GM21619 (cell line): ENCODE measurements around the gene RSBN1.
"Not testable (repeated sequence)": the region's sequence is repeated elsewhere in the genome, so short reads cannot be mapped to it uniquely, and the experiment has no call there.

Source experiments
- ATAC-seq: cut with Tn5 transposase; IDR thresholded peaks from one replicate; pipeline ENCODE4 v1.9.1; 2021; ENCODE audit not compliant: unreplicated experiment

The RSBN1 gene

DNA sequence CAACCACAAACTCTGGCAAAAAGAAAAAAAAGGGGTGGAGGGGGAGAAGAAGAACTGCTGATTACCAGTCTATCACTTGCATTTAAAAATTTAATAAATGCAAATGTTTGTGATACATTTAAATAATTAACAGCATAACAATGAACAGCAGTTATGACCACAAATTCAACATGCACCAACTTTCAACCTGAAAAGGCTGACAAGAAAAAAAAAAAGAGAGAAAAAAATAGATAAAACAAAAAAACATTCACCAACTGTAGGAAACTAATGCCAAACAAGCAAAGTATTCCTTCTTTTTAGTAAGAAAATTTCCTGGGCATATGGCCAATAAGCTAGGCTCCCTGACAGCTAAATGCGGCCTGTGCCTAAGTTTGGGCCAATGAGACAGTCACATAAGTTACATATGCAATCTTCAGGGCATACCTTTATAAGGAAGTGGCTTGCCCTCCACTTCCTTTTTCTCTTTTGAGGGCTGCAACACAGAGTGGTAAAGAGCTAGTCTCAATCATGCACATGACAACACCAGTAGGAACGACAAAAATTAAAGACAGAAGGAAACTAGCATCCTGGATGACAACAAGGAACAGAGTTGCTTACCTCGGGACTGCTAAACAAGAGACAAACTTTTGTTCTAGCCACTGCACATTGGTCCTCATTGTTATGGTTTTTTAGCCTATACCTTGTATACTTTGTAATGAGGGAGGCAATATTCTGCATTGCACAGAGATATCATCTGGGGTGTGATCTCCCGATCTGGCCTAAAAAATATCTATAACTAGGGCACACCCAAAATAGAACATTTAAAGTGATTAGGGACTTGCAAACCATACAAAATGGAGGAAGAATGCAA is 28.8 kb downstream of the RSBN1 start:
- ATAC-seq, result peak; percentile 86

DNA sequence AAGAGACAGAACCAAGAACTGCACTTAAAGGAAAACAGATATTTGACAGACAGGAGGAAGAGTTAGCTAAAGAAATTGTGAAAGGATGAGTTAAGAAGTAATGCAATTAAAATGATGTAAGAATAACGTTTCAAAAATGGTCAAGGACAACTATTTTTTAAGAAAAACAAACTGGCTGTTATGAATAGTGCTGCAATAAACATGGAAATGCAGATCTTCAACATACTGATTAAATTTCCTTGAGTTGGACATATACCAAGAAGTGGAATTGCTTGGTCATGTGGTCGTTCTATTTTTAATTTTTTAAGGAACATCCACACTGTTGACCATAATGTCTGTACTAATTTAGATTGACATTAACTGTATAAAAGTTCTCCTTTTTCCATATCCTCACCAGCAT is 29.9 kb downstream of the RSBN1 start:
- ATAC-seq, result no peak

DNA sequence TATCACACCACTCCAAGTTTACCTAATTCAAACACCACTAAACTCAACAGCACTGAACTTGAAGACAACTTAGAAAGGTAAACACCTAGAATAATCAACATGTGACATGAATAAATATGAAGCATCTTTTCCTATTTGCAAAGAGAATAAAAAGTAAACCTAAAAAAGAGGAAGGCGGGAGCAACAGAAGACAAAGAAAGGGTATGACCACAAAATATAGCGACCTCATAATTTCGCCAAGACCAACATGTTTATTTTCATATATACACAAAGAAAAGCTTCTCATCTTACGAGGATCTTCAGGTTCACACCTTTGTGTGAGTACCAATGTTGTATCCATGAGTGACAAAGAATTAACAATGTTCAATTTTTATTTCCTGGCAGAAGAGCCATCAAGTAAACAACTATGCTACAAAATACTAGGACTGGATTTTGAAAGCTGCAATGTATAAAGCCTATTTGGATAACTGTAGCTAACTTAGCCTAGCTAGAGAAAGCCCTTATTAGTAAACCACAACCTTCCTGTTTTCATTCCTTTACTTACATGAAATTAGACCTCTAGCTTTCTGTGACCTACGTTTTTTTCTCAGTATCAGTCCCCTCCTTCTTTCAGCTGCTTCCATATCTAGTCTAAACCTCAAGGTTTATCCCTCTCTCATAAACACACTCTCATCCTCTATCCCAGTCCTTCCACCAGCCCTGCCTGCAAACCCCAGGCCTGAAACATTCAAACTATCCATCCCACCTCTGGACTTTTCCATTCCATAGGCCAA is 31.7 kb downstream of the RSBN1 start:
- peak; percentile 48 for ATAC-seq

- no peak for ATAC-seq
Observed at GRCh38 chr1:113779542-113779941, 32.7 kb downstream of the RSBN1 start.

- no peak for ATAC-seq
Observed at GRCh38 chr1:113777561-113777960, 34.7 kb downstream of the RSBN1 start.

DNA sequence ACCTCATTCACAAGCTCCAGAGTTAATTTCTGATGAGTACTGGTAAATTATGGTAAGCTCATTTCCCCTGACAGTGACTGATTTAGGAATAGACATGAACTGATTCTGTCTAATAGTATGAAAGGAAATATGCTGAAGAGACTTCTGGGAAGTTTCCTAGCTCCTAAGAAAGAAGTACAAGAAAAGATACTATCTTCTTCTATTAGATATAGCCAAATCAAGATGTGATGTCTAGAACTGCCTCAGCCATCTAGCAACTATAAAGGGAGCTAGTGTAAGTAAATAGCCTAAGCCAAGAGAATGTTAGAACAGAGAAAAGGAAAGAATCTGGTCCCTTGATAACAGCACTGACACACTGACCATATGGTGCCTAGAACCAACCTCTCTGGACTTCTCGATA is 42.2 kb downstream of the RSBN1 start:
- no peak for ATAC-seq

GRCh38 chr1:113769601-113769970 is 42.7 kb downstream of the RSBN1 start:
- ATAC-seq, result no peak

- ATAC-seq, result no peak
Observed at GRCh38 chr1:113768916-113769600, 43.2 kb downstream of the RSBN1 start.

DNA sequence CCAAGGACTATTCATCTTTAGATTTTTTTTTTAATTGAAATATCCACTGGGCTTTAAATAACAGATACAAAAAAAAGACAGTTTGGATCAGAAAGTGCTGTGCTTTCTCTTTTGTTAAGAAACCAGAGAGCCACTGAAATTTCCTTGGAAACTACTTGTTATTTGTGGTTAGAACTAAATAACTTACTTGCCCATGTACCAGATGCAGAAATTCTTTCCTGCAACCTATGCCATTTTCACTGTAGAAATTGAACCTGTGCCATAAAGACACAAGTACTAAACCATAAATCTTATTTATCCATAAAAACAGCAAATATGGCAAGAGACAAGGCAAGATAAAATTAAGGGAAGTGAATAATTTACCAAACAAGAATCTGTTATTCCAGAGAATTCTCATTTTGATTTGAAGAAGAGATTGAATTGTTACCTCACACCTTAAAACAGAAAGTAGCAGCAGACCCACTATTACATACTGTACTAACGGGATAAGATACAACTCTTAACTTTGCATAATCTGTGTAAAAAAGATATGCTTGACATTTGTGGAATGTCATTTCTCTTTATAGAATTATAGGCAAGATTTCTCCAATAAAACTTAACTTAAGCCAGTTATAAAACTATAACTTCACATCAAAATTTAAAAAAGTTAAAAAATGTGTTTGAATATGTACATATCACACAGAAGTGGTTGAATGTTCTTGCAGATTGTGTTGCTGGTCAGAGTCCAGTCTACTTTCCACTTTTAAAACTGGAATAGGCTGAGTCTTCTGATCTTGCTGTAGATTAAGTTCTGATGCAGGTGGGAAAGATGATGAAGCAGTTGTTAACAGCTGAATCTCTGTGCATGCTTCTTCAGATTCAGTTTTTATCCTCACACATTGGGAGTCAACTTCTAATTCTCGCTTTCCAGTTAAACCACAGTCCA is 46.7 kb downstream of the RSBN1 start:
- ATAC-seq, result no peak

DNA sequence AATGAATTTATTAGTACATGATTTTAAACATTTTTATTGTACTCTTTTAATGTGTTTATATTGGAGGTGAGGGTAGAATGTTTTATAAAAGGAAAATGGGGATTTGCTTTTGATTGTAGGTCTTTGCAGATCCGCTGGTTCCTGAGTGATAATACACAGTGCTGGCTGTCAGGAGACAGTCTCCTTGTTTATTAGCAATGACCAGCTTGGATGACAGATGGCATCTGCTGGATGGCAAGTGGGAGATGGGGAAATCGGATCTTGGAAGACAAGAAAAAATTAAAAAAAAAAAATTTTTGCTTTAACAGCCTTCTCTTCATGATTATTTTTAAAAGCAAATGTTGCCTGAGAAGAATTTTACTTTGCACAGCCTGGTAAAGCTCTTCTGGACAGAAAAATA is 48.6 kb downstream of the RSBN1 start:
- ATAC-seq, result no peak

DNA sequence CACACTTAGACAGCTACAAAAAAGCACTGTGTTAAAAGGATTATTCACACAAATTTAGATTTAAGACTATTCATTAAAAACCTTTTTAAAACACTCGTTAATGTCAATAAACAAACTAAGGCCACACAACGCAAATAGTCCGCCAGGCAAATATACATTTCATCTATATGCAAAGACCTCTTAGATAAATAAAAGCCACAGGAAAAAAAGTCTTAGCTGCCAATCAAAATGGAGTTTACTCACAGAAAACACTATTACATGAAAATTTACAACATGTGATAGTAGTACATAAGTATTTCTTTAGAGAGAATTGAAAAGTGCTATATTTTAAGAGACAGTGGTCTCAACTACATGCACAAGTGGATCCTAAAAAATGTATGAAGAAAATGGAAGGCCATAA is 50.3 kb downstream of the RSBN1 start:
- no peak for ATAC-seq

DNA sequence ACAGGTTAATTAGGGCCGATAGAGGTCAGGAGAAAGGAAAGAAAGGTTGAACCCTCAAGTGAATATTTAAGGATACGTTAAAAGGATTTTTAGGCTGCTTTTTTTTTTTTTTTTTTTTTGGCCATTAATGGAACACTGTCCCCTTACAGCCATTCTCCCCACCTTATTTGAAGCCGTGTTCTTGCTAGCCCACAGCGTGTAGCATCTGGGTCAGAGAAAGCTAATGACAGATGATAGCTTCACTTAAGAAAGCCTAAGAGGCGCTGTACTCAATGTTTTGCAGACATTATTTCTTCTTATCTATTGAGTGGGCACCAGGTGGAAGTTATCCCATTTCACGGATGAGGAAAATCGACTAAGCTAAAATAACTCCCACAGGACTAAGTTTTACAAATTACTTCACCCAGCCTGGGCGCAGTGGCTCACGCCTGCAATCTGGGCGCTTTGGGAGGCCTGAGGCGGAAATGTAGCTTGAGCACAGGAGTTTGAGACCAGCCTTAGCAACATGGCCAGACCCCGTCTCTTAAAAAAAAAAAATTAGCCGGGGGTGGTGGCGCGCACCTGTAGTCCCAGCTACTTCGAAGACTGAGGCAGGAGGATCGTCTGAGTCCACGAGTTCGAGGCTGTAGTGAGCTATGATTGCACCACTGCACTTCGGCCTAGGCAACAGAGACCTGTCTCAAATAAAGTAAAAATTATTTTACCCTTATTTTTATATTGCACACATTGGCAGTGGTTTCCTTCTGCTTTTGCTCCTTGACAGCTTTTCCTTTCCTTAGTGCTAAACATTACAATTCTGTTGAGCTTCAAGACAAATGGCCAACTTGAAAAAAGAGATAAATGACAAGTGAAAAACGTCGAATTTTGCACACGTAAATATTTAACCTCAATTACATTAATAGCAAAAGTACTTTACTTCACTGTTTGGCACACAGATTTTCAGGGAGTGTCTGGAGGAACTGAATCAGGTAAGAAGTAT is 51.9 kb downstream of the RSBN1 start:
- ATAC-seq, result no peak

DNA sequence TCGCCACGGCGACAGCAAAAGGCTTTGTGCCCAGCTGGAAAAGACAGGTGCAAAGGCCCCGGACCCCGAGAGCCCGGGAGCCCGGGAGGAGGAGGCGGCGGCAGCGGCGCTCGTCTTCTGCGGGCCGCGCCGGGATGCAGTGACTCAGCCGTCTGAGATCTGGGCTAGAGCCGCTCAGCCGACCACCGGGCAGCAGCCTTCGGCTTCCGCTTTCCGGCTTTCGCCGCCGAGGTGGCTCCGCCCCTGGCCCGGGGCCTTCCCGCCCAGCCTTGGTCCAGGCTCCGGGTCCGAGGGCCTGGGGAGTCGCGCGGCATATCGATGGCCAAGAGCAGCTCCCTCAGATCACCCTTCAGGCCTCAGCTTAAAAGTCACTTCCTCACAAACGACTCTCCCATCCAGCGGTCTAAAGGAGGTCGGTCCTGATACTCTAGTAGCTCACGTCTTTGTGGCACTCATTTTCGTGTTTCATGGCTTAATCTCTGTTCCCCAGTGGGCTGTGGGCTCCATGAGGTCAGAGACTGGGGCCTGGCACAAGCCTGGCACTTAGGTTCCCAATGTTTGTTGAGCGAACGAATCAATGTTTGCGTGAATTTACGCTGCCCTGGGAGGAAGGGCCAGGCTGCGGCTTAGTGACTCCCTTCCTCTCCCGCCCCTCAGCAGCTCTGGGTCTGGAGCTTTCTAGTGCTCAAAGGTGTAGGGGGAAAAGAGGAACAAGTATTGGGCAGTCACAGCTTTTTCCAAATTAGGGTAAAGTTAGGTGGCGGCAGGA is 52.8 kb downstream of the RSBN1 start, which contains the start of gene PHTF1:
TSS of gene PHTF1 (minus strand) at position 154 of the 769 bp plus-strand sequence. CDS start 783 bp downstream, outside the sequence.
- peak; percentile 85 for ATAC-seq

GRCh38 chr1:113758631-113759332 is 53.5 kb downstream of the RSBN1 start:
- peak; percentile 57 for ATAC-seq

- ATAC-seq, result no peak
Observed at GRCh38 chr1:113756461-113756860, 55.8 kb downstream of the RSBN1 start.

DNA sequence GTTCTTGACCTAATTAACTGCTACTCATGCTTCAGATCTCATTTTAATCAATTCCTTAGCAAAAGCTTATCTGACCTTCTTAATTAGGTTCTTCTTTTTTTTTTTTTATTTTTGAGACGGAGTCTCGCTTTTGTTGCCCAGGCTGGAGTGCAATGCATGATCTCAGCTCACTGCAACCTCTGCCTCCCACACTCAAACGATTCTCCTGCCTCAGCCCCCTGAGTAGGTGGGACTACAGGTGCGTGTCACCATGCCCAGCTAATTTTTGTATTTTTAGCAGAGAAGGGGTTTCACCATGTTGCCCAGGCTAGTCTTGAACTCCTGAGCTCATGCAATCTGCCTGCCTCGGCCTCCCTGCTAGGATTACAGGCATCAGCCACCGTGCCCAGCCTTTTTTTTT is 58.9 kb downstream of the RSBN1 start:
- ATAC-seq, result not testable (repeated sequence)

GRCh38 chr1:113751516-113751915 is 60.8 kb downstream of the RSBN1 start:
- ATAC-seq, result no peak

- no peak for ATAC-seq
Observed at GRCh38 chr1:113751114-113751513, 61.2 kb downstream of the RSBN1 start.
